Right cardiac atrium (tissue), 5 donors: ENCODE measurements around the gene PRRX1. TPM values are rescaled to one million over a fixed set of nuclear protein-coding genes. Genes with fewer than 3 reads are reported as not detected.

Source experiments
- ATAC-seq, 2 donors: fragments of 200-7000 bp; cut with Tn5 transposase; one replicate each; pipeline versions ENCODE4 v1.8.0 to v1.9.1; 2020; ENCODE audit warnings: moderate library complexity in 2 of 2, mild to moderate bottlenecking in 1 of 2
- DNase-seq, 3 donors: peaks; one replicate each; pipeline ENCODE4 v3.0.0-alpha.2; 2020
- H3K27ac ChIP-seq: one replicate; pipeline ENCODE4 v1.5.1; 2013; ENCODE audit warnings: mild to moderate bottlenecking, low read length, control low read depth, moderate library complexity
- H3K27me3 ChIP-seq: one replicate; pipeline ENCODE4 v1.6.1; 2013; ENCODE audit not compliant: control insufficient read depth, insufficient read depth
- H3K4me1 ChIP-seq: one replicate; pipeline ENCODE4 v1.6.1; 2013; ENCODE audit warnings: low read length; ENCODE audit not compliant: control insufficient read depth, insufficient read depth
- H3K4me3 ChIP-seq: one replicate; pipeline ENCODE4 v1.5.1; 2013; ENCODE audit warnings: low read length, control low read depth
- H3K9me3 ChIP-seq: one replicate; pipeline ENCODE4 v1.6.1; 2013; ENCODE audit warnings: low read length; ENCODE audit not compliant: control insufficient read depth
- WGBS: extraction: QIAGEN DNeasy Blood & Tissue Kit; methylation state at CpG from one replicate; pipeline ENCODE4 v1.1.7; 2013; 5-methylcytosine and 5-hydroxymethylcytosine counted together
- intact Hi-C, 4 donors: fragments of 100-400 bp; cut with DNase I; formaldehyde crosslinking; loops; one replicate each; pipeline versions ENCODE4 v1.11.0 to v1.14.0; 2022 to 2023
- long read RNA-seq, 4 donors: library from polyadenylated mRNA; unstranded; transcript quantifications; one replicate each; pipeline ENCODE4 v2.0.0, GENCODE V29; 2020 to 2021
- polyA plus RNA-seq: library from polyadenylated mRNA; stranded (reverse); fragments of 200-250 nt; gene quantifications from one replicate; pipeline ENCODE4 v1.2.3, GENCODE V29; 2013
- total RNA-seq, 4 donors: library from RNA; stranded (reverse); fragmentation: NEBNext Ultra II Directional; extraction: Animal tissue kit (Norgen Biotek cat#: 25700); gene quantifications; one replicate each; pipeline ENCODE4 v1.2.1, GENCODE V29; 2021
- donor health status: healthy with polysubstance abuse.
- donor health status: DM: no; HTN: yes; CAD: no.
- donor health status: DM: no; HTN: no; CAD: no.
- donor health status: DM: no; HTN: yes; CAD: no; lungs with severe emphysema.
- donor health status: DM: yes; HTN: yes; CAD: no.

PRRX1 gene
- total RNA-seq, result 10 to 100 TPM; 60.3 to 72.8 (median 65.5) TPM
- polyA plus RNA-seq, result 39.9 TPM
- long read RNA-seq, donor 1, full-length matches to known transcripts, result 80 of 94 reads
- long read RNA-seq, donor 1, partial matches to known transcripts, result 8 of 94 reads
- long read RNA-seq, donor 1, other reads (novel, unspliced or antisense), result 6 of 94 reads
- long read RNA-seq, donor 2, full-length matches to known transcripts, result 41 of 51 reads
- long read RNA-seq, donor 2, partial matches to known transcripts, result 6 of 51 reads
- long read RNA-seq, donor 2, other reads (novel, unspliced or antisense), result 4 of 51 reads
- long read RNA-seq, donor 3, full-length matches to known transcripts, result 11 of 22 reads
- long read RNA-seq, donor 3, partial matches to known transcripts, result 0 of 22 reads
- long read RNA-seq, donor 3, other reads (novel, unspliced or antisense), result 11 of 22 reads
- long read RNA-seq, donor 4, full-length matches to known transcripts, result 24 of 35 reads
- long read RNA-seq, donor 4, partial matches to known transcripts, result 5 of 35 reads
- long read RNA-seq, donor 4, other reads (novel, unspliced or antisense), result 6 of 35 reads

GRCh38 chr1:170664093-170664827, at the start of gene PRRX1:
Gene PRRX1 (plus strand): TSS chr1:170664131. CDS start chr1:170664219, 88 bp downstream.
- intact Hi-C loops, result loop anchor here in 1 of 4 donors (10.0 kb wide), 1 partner anchor 129 kb away; the partner anchor contains the start of gene GORAB
- ATAC-seq, result peak; percentile 44 to 46
- Histone ChIP-seq H3K27ac (peak within 1 kb of the TSS; percentile 85), H3K4me1 (peaks cover 2% of the 10 kb centered on the region), H3K9me3 (no peaks in the 10 kb centered on the region), H3K4me3 (peak within 1 kb of the TSS; percentile 76), H3K27me3 (no peaks in the 10 kb centered on the region)
- WGBS, result under 1% methylated on average over 56 of the region's 56 CpGs
- DNase-seq, result peak; percentile 33 to 76 (median 72)

- ATAC-seq (no peak), DNase-seq (no peak)
- intact Hi-C loops, result no loop called here
- H3K4me1 ChIP-seq, result peaks cover 2% of the 10 kb centered on the region
- no peak overlapping the region for H3K4me3 ChIP-seq
- H3K9me3 ChIP-seq, result no peaks in the 10 kb centered on the region
- H3K27me3 ChIP-seq, result no peaks in the 10 kb centered on the region
- H3K27ac ChIP-seq, result no peak overlapping the region
- 52% methylated on average over 7 of the region's 7 CpGs for WGBS
Observed at GRCh38 chr1:170617591-170618330, 46.2 kb upstream of the PRRX1 start.

- intact Hi-C loops, result no loop called here
- H3K27ac ChIP-seq, result no peak overlapping the region
- H3K27me3 ChIP-seq, result no peaks in the 10 kb centered on the region
- peaks cover 2% of the 10 kb centered on the region for H3K4me1 ChIP-seq
- peak in 1 of 2 donors; percentile 57 for ATAC-seq
- H3K4me3 ChIP-seq, result no peak overlapping the region
- no peak for DNase-seq
- 75% methylated on average over 2 of the region's 2 CpGs for WGBS
- no peaks in the 10 kb centered on the region for H3K9me3 ChIP-seq
Observed at GRCh38 chr1:170618421-170618820, 45.5 kb upstream of the PRRX1 start.

- no peaks in the 10 kb centered on the region for H3K9me3 ChIP-seq
- no peak for DNase-seq
- intact Hi-C loops, result no loop called here
- H3K4me3 ChIP-seq, result no peak overlapping the region
- 66% methylated on average over 7 of the region's 7 CpGs for WGBS
- ATAC-seq, result no peak
- H3K27ac ChIP-seq, result no peak overlapping the region
- no peaks in the 10 kb centered on the region for H3K27me3 ChIP-seq
- peaks cover 2% of the 10 kb centered on the region for H3K4me1 ChIP-seq
Observed at GRCh38 chr1:170619241-170620028, 44.5 kb upstream of the PRRX1 start.

- Histone ChIP-seq H3K27ac (no peak overlapping the region), H3K27me3 (no peaks in the 10 kb centered on the region), H3K4me1 (peaks cover 2% of the 10 kb centered on the region), H3K4me3 (no peak overlapping the region), H3K9me3 (no peaks in the 10 kb centered on the region)
- DNase-seq (no peak), ATAC-seq (no peak)
- intact Hi-C loops, result no loop called here
Observed at GRCh38 chr1:170620164-170620563, 43.8 kb upstream of the PRRX1 start.

GRCh38 chr1:170623171-170623570, 40.8 kb upstream of the PRRX1 start:
- H3K27me3 ChIP-seq, result no peaks in the 10 kb centered on the region
- no peak overlapping the region for H3K27ac ChIP-seq
- H3K9me3 ChIP-seq, result no peaks in the 10 kb centered on the region
- H3K4me3 ChIP-seq, result no peak overlapping the region
- WGBS, result 68% methylated on average over 2 of the region's 2 CpGs
- DNase-seq, result no peak
- peaks cover 2% of the 10 kb centered on the region for H3K4me1 ChIP-seq
- no peak for ATAC-seq
- intact Hi-C loops, result no loop called here

GRCh38 chr1:170624146-170624545, 39.8 kb upstream of the PRRX1 start:
- no peak for ATAC-seq
- intact Hi-C loops, result no loop called here
- Histone ChIP-seq H3K9me3 (no peaks in the 10 kb centered on the region), H3K4me1 (peaks cover 2% of the 10 kb centered on the region), H3K4me3 (no peak overlapping the region), H3K27me3 (no peaks in the 10 kb centered on the region), H3K27ac (no peak overlapping the region)
- WGBS, result 69% methylated on average over 2 of the region's 2 CpGs
- DNase-seq, result no peak

- Histone ChIP-seq H3K9me3 (no peaks in the 10 kb centered on the region), H3K27me3 (no peaks in the 10 kb centered on the region), H3K27ac (no peak overlapping the region), H3K4me1 (no peaks in the 10 kb centered on the region), H3K4me3 (no peak overlapping the region)
- ATAC-seq (no peak), DNase-seq (no peak)
- intact Hi-C loops, result no loop called here
- 87% methylated on average over 7 of the region's 7 CpGs for WGBS
Observed at GRCh38 chr1:170630977-170631376, 33.0 kb upstream of the PRRX1 start.

- Histone ChIP-seq H3K4me3 (no peak overlapping the region), H3K9me3 (no peaks in the 10 kb centered on the region)
- WGBS, result 91% methylated on average over 1 of the region's 1 CpG
Observed at GRCh38 chr1:170634293-170634692, 29.6 kb upstream of the PRRX1 start.

GRCh38 chr1:170634824-170635410, 29.0 kb upstream of the PRRX1 start:
- ATAC-seq (no peak), DNase-seq (no peak)
- H3K4me3 ChIP-seq, result no peak overlapping the region
- no peaks in the 10 kb centered on the region for H3K4me1 ChIP-seq
- no peaks in the 10 kb centered on the region for H3K27me3 ChIP-seq
- intact Hi-C loops, result no loop called here
- no peaks in the 10 kb centered on the region for H3K9me3 ChIP-seq
- H3K27ac ChIP-seq, result no peak overlapping the region

More at GRCh38 chr1:170634293-170634692, 29.6 kb upstream of the PRRX1 start:
- DNase-seq (no peak), ATAC-seq (no peak)
- H3K4me1 ChIP-seq, result no peaks in the 10 kb centered on the region
- intact Hi-C loops, result no loop called here
- no peak overlapping the region for H3K27ac ChIP-seq
- no peaks in the 10 kb centered on the region for H3K27me3 ChIP-seq
